Mesodermal cell (in vitro differentiated cells): ENCODE measurements around the gene NANP.
"Not testable (repeated sequence)": the region's sequence is repeated elsewhere in the genome, so short reads cannot be mapped to it uniquely, and the experiment has no call there.

Experiments used
- H3K27ac ChIP-seq: 2 replicates; pipeline ENCODE4 v1.7.0; 2013; ENCODE audit warnings: mild to moderate bottlenecking, low read depth, low read length, moderate library complexity; ENCODE audit not compliant: severe bottlenecking
- H3K36me3 ChIP-seq: 2 replicates; pipeline ENCODE4 v1.7.1; 2013; ENCODE audit warnings: mild to moderate bottlenecking, low read length, moderate library complexity; ENCODE audit not compliant: control insufficient read depth, insufficient read depth
- H3K4me1 ChIP-seq: one replicate; pipeline ENCODE4 v1.7.1; 2013; ENCODE audit warnings: mild to moderate bottlenecking, low read length; ENCODE audit not compliant: insufficient read depth, control insufficient read depth, poor library complexity, severe bottlenecking
- H3K4me3 ChIP-seq: 2 replicates; pipeline ENCODE4 v1.7.0; 2013; ENCODE audit warnings: low read length, control low read depth, mild to moderate bottlenecking; ENCODE audit not compliant: insufficient read depth, poor library complexity, severe bottlenecking; ENCODE audit errors: extremely low read depth
- H3K9me3 ChIP-seq: 2 replicates; pipeline ENCODE4 v1.7.1; 2013; ENCODE audit warnings: mild to moderate bottlenecking, low read length, moderate library complexity; ENCODE audit not compliant: control insufficient read depth
- WGBS, 2 experiments: methylation state at CpG; one replicate each; pipeline ENCODE4 v1.1.5; 2013; ENCODE audit warnings: missing lambda C conversion rate in 2 of 2; ENCODE audit not compliant: insufficient coverage in 2 of 2; 5-methylcytosine and 5-hydroxymethylcytosine counted together

NANP gene

GRCh38 chr20:25606094-25606695 is 17.6 kb downstream of the NANP start:
- Histone ChIP-seq H3K27ac (no peak overlapping the region), H3K36me3 (no peaks in the 10 kb centered on the region), H3K4me1 (no peaks in the 10 kb centered on the region), H3K9me3 (no peaks in the 10 kb centered on the region), H3K4me3 (no peak overlapping the region)
- no CpG with 5 or more reads among the region's 1 CpG for WGBS, 2 experiments

- Histone ChIP-seq H3K9me3 (no peaks in the 10 kb centered on the region), H3K36me3 (no peaks in the 10 kb centered on the region), H3K4me3 (no peak overlapping the region), H3K27ac (no peak overlapping the region), H3K4me1 (no peaks in the 10 kb centered on the region)
- WGBS, 2 experiments: 87 to 93% methylated on average over 4 of the region's 7 CpGs
These were observed 18.7 kb downstream of the NANP start for GRCh38 chr20:25605148-25605547.

DNA sequence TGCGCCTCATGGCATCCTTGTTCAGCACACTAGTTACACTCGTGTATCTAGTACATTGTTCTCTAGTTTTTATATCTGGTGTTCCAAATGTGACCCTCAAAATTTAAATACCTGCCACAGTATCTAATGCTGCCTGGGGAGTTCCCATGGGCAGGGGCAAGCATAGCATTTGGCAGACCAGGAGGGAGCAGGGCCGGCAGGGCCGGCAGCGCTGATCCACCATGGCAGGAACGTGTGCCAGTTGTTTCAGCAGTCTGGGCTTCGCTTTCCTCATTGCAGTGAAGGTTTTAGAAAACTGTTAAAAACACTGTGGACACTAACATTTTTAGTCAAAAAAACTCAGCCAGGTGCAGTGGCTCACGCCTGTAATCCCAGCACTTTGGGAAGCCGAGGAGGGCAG is 19.2 kb downstream of the NANP start:
- 96 to 100% methylated on average over 4 to 6 of the region's 9 CpGs for WGBS, 2 experiments
- Histone ChIP-seq H3K4me3 (no peak overlapping the region), H3K9me3 (no peaks in the 10 kb centered on the region), H3K36me3 (no peaks in the 10 kb centered on the region), H3K27ac (no peak overlapping the region), H3K4me1 (no peaks in the 10 kb centered on the region)

DNA sequence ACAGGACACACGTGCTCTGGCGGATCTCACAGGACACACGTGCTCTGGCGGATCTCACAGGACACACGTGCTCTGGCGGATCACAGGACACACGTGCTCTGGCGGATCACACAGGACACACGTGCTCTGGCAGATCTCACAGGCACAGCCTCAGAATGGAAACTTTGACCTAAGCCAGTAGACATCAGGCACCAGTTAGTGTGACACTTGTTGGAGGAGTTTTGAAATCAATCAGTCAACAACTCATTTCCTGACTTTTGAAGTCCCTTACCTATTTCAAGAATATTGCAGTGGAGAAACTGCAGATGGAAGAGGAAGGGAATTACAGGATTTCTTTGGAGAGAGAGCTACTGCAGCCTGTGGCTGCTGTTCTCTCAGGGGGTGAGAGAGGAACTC is 20.9 kb downstream of the NANP start:
- not testable (repeated sequence) for H3K36me3 ChIP-seq, H3K9me3 ChIP-seq, H3K4me3 ChIP-seq, H3K27ac ChIP-seq, H3K4me1 ChIP-seq
- WGBS, 2 experiments: 92 to 93% methylated on average over 3 to 6 of the region's 9 CpGs

GRCh38 chr20:25602191-25602913 is 21.5 kb downstream of the NANP start:
- H3K9me3 ChIP-seq, H3K4me3 ChIP-seq, H3K27ac ChIP-seq, H3K36me3 ChIP-seq, H3K4me1 ChIP-seq: not testable (repeated sequence)
- WGBS, 2 experiments: 96 to 98% methylated on average over 7 to 19 of the region's 39 CpGs

DNA sequence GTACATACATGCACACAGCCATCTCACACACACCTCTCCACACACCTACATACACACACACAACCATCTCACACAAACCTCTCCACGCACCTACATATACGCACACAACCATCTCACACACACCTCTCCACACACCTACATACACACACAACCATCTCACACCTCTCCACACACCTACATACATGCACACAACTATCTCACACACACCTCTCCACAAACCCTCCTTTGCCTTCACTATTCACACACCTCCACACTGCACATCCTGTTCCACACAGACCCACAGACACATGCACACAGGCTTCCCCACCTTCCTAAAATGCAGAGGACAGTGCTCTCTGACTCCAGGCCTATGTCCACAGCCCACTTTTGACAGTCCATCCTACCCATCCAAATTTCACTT is 22.2 kb downstream of the NANP start:
- 88 to 91% methylated on average over 2 of the region's 2 CpGs for WGBS, 2 experiments
- no peaks in the 10 kb centered on the region for H3K9me3 ChIP-seq
- no peaks in the 10 kb centered on the region for H3K36me3 ChIP-seq
- no peaks in the 10 kb centered on the region for H3K4me1 ChIP-seq
- no peak overlapping the region for H3K4me3 ChIP-seq
- H3K27ac ChIP-seq: no peak overlapping the region

- Histone ChIP-seq H3K27ac (no peak overlapping the region), H3K9me3 (no peaks in the 10 kb centered on the region), H3K36me3 (no peaks in the 10 kb centered on the region), H3K4me1 (no peaks in the 10 kb centered on the region), H3K4me3 (no peak overlapping the region)
- 88 to 93% methylated on average over 9 to 10 of the region's 10 CpGs for WGBS, 2 experiments
These were observed 23.2 kb downstream of the NANP start for GRCh38 chr20:25600632-25601031.

- 82 to 86% methylated on average over 2 to 5 of the region's 9 CpGs for WGBS, 2 experiments
- H3K4me1 ChIP-seq: no peaks in the 10 kb centered on the region
- H3K27ac ChIP-seq: no peak overlapping the region
- no peak overlapping the region for H3K4me3 ChIP-seq
- H3K36me3 ChIP-seq: no peaks in the 10 kb centered on the region
- H3K9me3 ChIP-seq: no peaks in the 10 kb centered on the region
These were observed 31.5 kb downstream of the NANP start for GRCh38 chr20:25592135-25592852.

GRCh38 chr20:25590778-25591177 is 33.0 kb downstream of the NANP start:
- 92 to 100% methylated on average over 3 to 4 of the region's 4 CpGs for WGBS, 2 experiments
- not testable (repeated sequence) for H3K36me3 ChIP-seq

DNA sequence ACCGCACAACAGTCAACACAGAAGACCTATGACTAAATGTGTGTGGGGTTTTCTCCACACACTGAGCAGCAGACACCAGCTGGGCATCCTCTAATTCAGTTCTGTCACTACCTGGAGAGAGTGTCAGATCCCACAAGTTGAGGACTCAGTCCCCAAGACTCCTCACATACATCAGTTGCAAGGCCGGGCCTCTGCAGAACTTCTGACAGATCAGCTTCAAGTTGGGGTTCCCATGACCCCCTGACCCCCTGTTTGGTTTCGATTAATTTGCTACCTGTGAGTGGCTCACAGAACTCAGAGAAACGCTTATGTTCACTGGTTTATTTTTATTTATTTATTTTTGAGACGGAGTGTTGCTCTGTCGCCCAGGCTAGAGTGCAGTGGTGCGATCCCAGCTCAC is 35.3 kb downstream of the NANP start:
- Histone ChIP-seq H3K36me3 (no peaks in the 10 kb centered on the region), H3K4me1 (no peaks in the 10 kb centered on the region), H3K4me3 (no peak overlapping the region), H3K9me3 (no peaks in the 10 kb centered on the region), H3K27ac (no peak overlapping the region)
- WGBS, 2 experiments: 85 to 89% methylated on average over 6 of the region's 7 CpGs

More at GRCh38 chr20:25590778-25591177, 33.0 kb downstream of the NANP start:
- not testable (repeated sequence) for H3K4me1 ChIP-seq, H3K27ac ChIP-seq, H3K4me3 ChIP-seq, H3K9me3 ChIP-seq

- H3K4me1 ChIP-seq: no peaks in the 10 kb centered on the region
- no peak overlapping the region for H3K4me3 ChIP-seq
- H3K27ac ChIP-seq: no peak overlapping the region
- no peaks in the 10 kb centered on the region for H3K36me3 ChIP-seq
- no peaks in the 10 kb centered on the region for H3K9me3 ChIP-seq
- 87 to 88% methylated on average over 5 of the region's 5 CpGs for WGBS, 2 experiments
These were observed 36.3 kb downstream of the NANP start for GRCh38 chr20:25587536-25587935.
